ENCODE results near the gene SLC25A33. TPM values are rescaled to one million over a fixed set of nuclear protein-coding genes. Genes with fewer than 3 reads are reported as not detected.

Gene SLC25A33
- total RNA-seq, 2 donors from 2014 or later, result 5.6 TPM

- no peak for ATAC-seq
- no peak for DNase-seq
- intact Hi-C loops (cut with DNase I, micrococcal nuclease), result no loop called here
Measured at GRCh38 chr1:9634582-9634981, 95.3 kb downstream of the SLC25A33 start.

Other genes starting within 250 kb of the SLC25A33 start
- 10 to 100 TPM; 30.3 to 56.4 TPM for gene SPSB1, start 246.6 kb upstream of the SLC25A33 start, total RNA-seq
- 1 to 10 TPM; 6.0 to 9.6 TPM for gene TMEM201, start 49.4 kb downstream of the SLC25A33 start, total RNA-seq
- 1 to 10 TPM; 1.6 to 5.4 TPM for gene PIK3CD, start 112.3 kb downstream of the SLC25A33 start, total RNA-seq